Parathyroid adenoma (tissue), 2 donors: ENCODE measurements around the gene MRPL38.

Source experiments
- H2AFZ ChIP-seq: fragments of 300-600 bp; sonication (generic); one replicate; pipeline ENCODE4 v1.7.0; 2017; ENCODE audit warnings: antibody characterized with exemption, mild to moderate bottlenecking
- H3K27ac ChIP-seq: fragments of 300-600 bp; sonication (generic); one replicate; pipeline ENCODE4 v1.7.0; 2017
- H3K27me3 ChIP-seq: fragments of 300-600 bp; sonication (generic); one replicate; pipeline ENCODE4 v1.7.0; 2017; ENCODE audit warnings: low read length; ENCODE audit not compliant: control insufficient read depth, insufficient read depth
- H3K36me3 ChIP-seq: fragments of 300-600 bp; sonication (generic); one replicate; pipeline ENCODE4 v1.7.0; 2017; ENCODE audit warnings: low read length; ENCODE audit not compliant: control insufficient read depth, insufficient read depth
- H3K4me1 ChIP-seq: fragments of 300-600 bp; sonication (generic); one replicate; pipeline ENCODE4 v1.7.0; 2017; ENCODE audit warnings: control low read depth
- H3K4me2 ChIP-seq: fragments of 300-600 bp; sonication (generic); one replicate; pipeline ENCODE4 v1.7.0; 2017; ENCODE audit warnings: low read length
- H3K4me3 ChIP-seq: fragments of 300-600 bp; sonication (generic); one replicate; pipeline ENCODE4 v1.7.0; 2017; ENCODE audit warnings: low read depth, low read length
- H3K79me2 ChIP-seq: fragments of 300-600 bp; sonication (generic); one replicate; pipeline ENCODE4 v1.7.0; 2017; ENCODE audit warnings: control low read depth
- H3K9ac ChIP-seq: fragments of 300-600 bp; sonication (generic); one replicate; pipeline ENCODE4 v1.7.0; 2017; ENCODE audit warnings: mild to moderate bottlenecking
- H3K9me3 ChIP-seq: fragments of 300-600 bp; sonication (generic); one replicate; pipeline ENCODE4 v1.7.0; 2017; ENCODE audit warnings: low read length; ENCODE audit not compliant: control insufficient read depth
- CTCF ChIP-seq: fragments of 300-600 bp; sonication (generic); IDR thresholded peaks from one replicate; pipeline ENCODE4 v1.7.0; 2017; ENCODE audit warnings: antibody characterized with exemption, mild to moderate bottlenecking
- donor health status: primary hyperparathyroidism.

Gene MRPL38

GRCh38 chr17:75943491-75943890 lies 38.8 kb upstream of the MRPL38 start:
- Histone ChIP-seq H3K9ac (no peak overlapping the region), H3K79me2 (no peaks in the 10 kb centered on the region), H3K4me1 (peaks cover 13% of the 10 kb centered on the region), H3K27ac (peak overlapping the region; percentile 58), H3K36me3 (no peaks in the 10 kb centered on the region), H3K9me3 (no peaks in the 10 kb centered on the region), H3K4me2 (no peak overlapping the region), H3K27me3 (no peaks in the 10 kb centered on the region), H3K4me3 (no peak overlapping the region), H2AFZ (no peak overlapping the region)
- no peak for TF ChIP-seq CTCF

DNA sequence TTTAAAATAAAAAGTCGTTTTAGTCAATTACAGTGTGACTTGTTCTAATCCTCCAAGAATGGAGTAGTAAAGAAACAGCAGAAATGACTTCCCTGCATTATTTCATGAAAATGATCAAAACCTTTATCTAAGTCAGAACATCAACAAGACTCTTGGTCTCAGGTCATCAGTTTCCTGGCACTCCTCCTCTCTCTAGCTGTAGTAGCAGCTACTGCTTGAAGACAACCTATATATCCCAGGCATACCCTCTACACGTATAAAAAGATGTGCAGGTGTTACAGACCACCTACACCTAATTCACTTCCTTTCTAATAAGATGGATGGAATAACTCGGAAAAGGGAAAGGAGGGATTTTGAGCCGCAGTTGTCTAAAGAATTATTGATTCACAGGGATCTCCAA lies 37.8 kb upstream of the MRPL38 start:
- Histone ChIP-seq H3K27ac (no peak overlapping the region), H3K27me3 (no peaks in the 10 kb centered on the region), H3K36me3 (no peaks in the 10 kb centered on the region), H3K4me2 (no peak overlapping the region), H2AFZ (no peak overlapping the region), H3K4me1 (peaks cover 13% of the 10 kb centered on the region), H3K9me3 (no peaks in the 10 kb centered on the region), H3K9ac (no peak overlapping the region), H3K4me3 (no peak overlapping the region), H3K79me2 (no peaks in the 10 kb centered on the region)
- no peak for TF ChIP-seq CTCF

DNA sequence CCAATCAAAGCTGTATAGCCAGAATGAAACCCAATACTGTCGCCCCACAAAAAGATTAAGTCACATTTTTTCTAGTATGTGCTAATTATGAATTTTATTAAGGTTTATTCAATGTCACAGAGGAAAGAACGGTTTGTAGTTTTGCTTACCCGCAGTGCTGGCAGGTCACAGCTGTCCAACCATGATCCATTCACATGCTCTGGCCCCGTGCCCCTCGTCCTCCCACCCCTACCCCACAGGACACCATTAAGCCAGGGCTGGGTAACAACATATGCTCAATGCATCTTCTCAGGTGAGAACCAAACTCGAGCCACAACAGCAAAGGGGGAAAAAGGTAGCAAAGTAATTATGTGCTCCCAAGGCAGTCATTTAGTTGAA lies 36.7 kb upstream of the MRPL38 start:
- Histone ChIP-seq H3K4me1 (peaks cover 13% of the 10 kb centered on the region), H2AFZ (peak overlapping the region; percentile 99), H3K9ac (no peak overlapping the region), H3K4me3 (peak overlapping the region; percentile 17), H3K79me2 (no peaks in the 10 kb centered on the region), H3K27me3 (no peaks in the 10 kb centered on the region), H3K36me3 (no peaks in the 10 kb centered on the region), H3K4me2 (peak overlapping the region; percentile 63), H3K9me3 (no peaks in the 10 kb centered on the region), H3K27ac (no peak overlapping the region)
- no peak for TF ChIP-seq CTCF

DNA sequence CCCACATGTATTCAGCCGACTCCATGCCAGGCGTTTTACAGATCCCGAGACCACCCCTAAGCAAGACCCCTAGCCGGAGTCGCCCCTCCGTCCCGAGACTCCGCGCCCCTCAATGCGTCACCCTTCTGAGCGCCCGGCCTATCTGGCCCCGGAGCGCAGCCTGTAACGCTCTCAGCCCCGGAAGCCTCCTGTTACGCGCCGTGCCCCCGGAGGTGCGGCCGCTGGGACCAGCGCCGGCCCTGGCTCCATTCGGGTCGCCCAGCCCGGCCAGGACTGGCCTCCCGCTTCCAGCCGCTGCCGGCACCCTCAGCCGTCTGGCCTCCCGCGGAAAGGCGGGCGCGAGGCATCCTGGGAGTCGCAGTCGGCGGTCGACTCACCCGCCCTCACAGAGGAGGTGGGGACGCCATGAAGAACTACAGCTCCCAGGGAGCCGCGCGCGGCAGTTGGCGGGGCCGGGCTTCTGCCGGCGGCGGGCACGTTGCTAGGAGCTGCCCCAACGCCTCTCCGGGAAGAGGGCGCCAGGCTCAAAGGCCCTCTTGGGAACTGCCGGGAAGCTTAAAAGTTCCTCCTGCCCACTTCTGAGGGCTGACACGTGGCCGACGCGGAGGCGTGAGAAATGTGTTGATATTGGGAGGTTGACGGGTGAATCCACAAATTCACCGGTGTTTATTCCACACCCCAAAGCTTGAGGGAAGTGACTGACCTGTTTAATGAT lies 36.2 kb upstream of the MRPL38 start, which contains the start of gene FBF1:
TSS of gene FBF1 (minus strand) at position 316 of the 715 bp plus-strand sequence. CDS start 2,893 bp downstream, outside the sequence.
- Histone ChIP-seq H2AFZ (peak within 1 kb of the TSS; percentile 99), H3K4me1 (peaks cover 13% of the 10 kb centered on the region), H3K79me2 (no peaks in the 10 kb centered on the region), H3K36me3 (no peaks in the 10 kb centered on the region), H3K9me3 (no peaks in the 10 kb centered on the region), H3K4me2 (peak within 1 kb of the TSS; percentile 98), H3K4me3 (peak within 1 kb of the TSS; percentile 93), H3K27ac (peak within 1 kb of the TSS; percentile 30), H3K27me3 (no peaks in the 10 kb centered on the region), H3K9ac (peak within 1 kb of the TSS; percentile 94)
- TF ChIP-seq CTCF = no peak

DNA sequence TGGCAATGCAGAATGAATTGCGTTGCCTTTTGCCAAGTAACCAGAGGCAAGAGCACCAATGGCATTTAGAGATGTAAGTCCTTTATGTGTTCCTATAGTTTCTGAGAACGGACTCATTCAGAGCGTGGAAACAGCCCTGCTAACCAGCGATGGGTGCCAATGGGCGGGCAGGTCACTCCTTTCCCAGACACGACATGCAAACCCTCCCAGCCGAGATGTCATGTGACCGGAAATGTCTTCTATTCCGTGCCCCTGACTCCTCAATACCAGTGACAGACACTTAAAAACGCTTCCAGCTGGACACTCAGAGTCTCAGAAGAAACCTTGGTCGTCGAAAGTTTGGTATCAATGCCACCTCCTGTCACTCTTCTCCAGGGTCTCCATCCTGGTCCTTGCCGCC lies 33.0 kb upstream of the MRPL38 start:
- no peaks in the 10 kb centered on the region for H3K79me2 ChIP-seq
- H2AFZ ChIP-seq = no peak overlapping the region
- peaks cover 4% of the 10 kb centered on the region for H3K4me1 ChIP-seq
- no peaks in the 10 kb centered on the region for H3K36me3 ChIP-seq
- no peaks in the 10 kb centered on the region for H3K9me3 ChIP-seq
- TF ChIP-seq CTCF = no peak
- no peak overlapping the region for H3K4me2 ChIP-seq
- no peak overlapping the region for H3K9ac ChIP-seq
- no peaks in the 10 kb centered on the region for H3K27me3 ChIP-seq
- no peak overlapping the region for H3K4me3 ChIP-seq
- no peak overlapping the region for H3K27ac ChIP-seq
